CD4-positive, alpha-beta T cell treated with Interferon alpha-2 for 1 hour (primary cell): Measurements from ENCODE around the gene FUT8.

Experiments
- DNase-seq, 2 donors: peaks; one replicate each; pipeline ENCODE4 v3.0.0-alpha.2; 2020 to 2022

The FUT8 gene

DNA sequence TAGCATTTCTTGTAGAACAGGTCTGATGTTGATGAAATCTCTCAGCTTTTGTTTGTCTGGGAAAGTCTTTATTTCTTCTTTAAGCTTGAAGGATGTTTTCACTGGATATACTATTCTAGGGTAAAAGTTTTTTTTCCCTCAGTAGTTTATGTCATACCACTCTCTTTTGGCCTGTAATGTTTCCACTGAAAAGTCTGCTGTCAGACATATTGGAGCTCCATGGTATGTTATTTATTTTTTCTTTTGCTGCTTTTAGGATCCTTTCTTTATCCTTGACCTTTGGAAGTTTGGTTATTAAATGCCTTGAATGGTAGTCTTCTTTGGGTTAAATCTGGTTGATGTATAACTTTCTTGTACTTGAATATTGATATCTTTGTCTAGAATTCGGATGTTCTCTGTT, 306.1 kb downstream of the FUT8 start:
- DNase-seq: no peak

DNA sequence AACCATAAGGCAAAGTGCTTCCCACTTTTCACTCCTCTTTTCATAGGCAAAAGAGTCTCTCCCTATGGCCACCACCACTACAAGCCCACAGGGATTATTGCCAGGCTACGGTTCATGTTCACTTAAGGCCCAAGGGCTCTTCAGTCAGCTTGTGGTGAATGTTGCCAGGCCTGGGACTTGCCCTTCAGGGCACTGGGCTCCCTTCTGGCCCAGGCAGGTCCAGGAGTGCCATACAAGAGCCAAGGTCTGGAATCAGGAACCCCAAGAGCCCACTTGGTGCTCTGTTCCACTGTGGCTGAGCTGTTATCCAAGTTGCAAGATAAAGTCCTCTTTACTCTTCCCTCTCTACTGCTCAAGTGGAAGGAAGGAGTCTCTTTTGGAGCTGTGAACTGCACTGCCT, 307.6 kb downstream of the FUT8 start:
- no peak for DNase-seq

DNA sequence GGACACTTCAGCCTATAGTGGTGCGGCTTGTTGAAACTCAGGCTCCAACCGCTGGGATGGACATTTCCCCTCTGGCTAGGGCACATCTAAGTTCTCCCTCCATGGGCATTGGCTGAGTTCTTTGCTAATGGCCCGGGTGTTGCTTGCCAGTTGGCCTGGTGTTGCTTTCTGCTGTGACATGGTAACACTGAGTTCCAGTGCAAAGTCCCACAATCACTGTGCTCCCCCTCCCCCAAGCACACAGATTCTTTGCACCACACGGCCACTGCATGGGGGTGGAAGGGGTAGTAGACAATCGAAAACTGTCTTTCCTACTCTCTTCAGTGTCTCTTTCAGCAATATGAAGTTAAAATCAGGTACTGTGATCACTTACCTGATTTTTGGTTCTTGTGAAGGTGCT, 308.2 kb downstream of the FUT8 start:
- DNase-seq: no peak

DNA sequence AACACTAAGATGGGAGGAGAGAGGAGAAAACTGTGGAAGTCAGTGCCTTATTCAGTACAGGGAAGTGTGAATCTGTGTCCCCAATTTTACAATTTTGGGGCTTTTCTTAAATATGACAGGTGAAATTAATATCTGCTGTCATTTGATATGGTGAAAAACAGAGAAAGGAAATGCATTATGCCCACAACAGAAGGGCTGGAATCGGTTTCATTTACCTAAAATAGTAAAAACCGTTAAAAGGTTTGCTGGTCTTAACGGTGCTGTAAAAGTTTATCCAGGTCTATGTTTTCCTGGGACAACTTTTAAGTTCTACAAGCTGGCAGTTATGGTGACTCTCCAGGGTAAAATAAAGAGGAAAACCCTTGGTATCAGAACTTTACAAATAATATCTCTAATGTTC, 310.8 kb downstream of the FUT8 start:
- DNase-seq: no peak

DNA sequence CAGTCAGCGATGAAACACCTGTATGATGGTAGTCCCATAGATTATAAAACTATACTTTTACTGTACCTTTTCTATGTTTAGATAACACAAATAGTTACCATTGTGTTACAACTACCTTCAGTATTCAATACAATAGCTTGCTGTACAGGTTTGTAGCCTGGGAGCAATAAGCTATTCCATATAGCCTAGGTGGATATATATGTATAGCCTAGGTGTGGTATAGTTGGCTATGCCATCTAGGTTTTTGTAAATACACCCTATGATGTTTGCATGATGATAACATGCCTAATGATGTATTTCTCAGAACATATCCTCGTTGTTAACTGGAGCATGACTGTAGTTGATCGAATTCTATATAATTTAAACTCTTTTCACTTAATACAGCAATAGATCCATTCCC, 316.1 kb downstream of the FUT8 start:
- DNase-seq: no peak

DNA sequence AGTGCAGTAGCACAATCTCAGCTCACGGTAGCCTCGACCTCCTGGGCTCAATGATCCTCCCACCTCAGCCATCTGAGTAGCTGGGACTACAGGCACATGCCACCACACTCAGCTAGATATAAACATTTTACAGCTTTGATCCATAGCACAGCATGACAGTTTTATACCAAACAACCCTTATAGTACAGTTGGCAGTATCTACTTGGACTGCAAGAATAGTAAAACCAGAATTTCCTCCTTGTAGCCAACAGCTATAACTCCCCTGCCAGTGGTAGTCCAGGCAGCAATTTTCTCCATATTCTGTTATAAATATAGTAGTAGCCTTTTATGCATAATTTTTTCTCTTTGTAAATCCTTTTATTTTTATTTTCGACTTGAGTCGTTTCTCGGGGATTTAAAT, 317.0 kb downstream of the FUT8 start:
- DNase-seq: no peak

DNA sequence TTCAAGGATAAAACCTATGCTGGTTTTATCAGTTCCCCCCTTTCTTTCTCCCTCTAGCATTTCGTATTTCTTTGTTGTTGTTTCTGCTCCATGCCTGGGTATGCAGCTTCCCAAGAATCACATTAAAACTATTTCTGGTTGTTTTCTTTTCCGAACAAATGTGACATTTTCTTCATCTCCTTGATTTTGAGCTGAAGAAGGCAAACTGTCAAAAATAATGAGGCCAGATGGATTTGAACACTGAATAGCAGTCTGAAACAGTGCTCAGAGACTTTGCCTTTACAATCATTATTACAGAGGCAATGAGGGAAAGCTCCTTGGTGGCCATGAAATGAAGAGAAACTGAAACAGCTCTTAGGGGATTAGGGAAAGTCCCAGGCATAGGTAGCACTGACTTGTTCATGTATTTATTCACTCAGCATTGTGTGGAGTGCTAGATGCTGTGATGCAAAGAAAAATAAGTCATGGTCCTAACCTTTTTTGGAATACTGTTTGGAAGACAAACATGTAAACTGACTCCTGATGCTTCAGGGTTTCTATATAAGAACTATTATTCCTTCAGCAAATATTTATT, 319.5 kb downstream of the FUT8 start:
- DNase-seq: peak in 1 of 2 donors; percentile 22

DNA sequence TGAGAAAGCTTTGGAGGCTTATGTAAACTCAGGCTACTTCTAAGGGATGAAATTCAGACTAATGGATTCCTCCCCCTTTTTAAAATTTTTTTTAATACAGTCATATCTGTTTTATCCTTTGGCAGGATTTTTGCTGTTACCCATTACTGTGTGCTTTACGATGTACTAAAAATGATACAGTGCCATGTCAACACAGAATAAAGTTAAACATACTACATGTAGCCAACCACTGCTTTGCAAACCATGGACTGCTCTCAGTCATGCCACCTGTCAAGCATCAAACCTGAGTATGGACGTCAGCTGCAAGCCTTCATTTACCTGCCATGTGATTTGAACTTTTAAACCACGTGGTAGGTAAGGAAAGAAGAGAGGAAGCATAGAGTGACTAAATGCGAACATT, 325.8 kb downstream of the FUT8 start:
- no peak for DNase-seq

DNA sequence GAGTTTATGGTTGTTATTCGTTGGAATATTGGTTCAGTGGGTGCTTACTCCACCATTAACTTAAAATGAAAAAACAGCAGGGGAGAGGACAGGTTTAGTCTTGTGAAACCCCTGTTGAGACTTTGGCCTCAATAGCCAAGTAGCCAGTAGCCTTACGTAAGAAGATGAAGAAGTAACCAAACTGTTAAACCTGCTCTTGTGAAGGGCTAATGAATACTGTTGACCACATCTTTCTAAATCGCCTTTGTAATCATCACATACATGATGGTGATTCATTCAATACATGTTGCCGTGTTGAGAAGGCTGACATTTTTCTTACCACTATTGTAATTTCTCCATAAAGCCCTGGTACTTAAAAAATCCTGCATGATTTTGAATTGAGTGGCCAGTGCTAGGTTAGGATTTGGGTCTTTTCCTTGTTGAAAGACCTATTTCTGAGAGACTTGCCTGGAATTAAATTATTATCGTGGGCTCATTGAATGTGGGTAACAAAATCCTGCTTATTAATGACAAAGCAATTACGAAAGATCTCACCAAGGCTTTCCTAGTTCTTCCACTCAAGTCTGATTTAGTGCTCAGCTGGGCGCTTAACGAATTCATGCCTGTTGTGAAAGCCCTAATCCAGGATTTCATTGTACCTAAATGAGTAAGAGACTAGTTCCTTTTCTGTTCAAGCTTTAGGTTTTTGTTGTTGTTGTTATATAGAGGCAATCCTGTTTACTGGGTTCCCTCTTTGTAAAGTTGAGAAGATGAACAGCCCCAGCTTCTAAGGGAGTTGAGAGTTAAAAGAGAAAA, 333.1 kb downstream of the FUT8 start:
- no peak for DNase-seq

DNA sequence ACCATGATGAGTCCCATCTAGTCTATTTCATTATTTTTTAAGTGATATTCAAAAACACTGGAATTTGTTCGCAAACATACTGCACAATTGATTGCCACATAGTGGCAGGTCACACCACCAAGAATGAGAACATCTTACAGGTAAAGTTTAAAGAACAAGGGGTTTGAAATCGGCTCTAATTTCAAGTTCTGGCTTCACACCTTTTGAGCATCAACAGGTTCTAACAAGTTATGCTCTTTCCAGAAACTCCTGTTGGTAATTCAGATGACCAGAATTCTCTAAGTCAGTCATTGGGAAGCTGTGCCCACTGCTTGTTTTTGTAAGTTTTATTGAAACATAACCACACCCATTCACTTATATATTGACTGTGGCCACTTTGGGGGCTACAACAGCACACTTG, 336.3 kb downstream of the FUT8 start:
- no peak for DNase-seq

DNA sequence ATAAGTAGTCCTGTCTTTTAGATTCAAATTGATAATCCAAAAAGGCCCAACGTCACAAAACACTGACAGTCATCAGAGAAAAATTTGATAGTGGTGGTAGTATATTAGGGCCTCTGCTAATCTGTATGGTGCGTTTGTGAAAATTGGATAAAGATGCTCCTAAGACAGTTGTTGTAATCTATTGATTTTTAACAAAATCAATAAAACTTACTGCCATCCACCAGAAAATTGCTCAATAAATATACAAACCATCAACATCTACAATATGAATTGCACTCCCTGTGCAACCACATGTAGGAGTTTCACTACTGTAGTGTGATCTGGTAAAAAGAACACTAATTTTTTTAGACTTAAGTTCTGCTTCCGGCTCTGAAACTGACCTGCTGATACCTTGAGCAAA, 336.8 kb downstream of the FUT8 start:
- DNase-seq: no peak

DNA sequence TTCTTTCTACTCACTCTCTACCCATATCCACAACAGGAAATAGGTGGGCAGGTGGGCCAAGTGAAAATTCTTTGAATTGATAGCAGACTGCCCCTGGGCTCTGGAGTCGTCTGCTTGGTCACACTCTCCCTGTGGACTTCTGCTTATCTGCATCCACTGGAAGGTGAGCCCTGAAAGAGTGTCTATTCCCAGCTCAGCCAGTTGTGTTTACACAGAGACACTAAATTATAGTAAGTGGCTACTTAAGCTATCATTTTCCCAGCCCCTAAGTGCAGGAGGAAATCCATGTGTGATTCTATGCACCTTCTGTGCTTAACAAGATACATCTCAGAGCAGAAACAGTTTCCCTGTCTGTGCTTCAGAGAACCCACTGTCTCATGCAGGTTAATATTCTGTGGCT, 338.4 kb downstream of the FUT8 start:
- peak in 1 of 2 donors; percentile 1 for DNase-seq

DNA sequence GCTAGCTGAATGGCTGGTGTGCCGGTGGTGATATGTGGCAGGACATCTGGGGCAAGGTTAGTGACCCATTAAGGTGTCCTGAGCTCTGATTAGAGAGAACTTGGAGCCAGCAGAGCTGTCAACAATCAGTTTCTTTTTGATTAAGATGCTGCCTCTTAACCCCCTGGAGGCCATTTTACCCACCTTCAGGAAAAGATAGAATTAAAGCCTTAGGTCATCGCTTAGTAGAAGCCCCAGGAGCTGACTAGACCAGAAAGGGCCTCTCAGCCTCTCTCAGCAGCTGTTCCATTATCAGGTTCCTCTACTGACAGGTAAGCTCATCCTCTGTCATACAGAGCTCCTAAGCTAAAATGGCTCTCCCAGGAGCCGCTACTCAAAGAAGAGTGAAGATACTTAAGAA, 339.0 kb downstream of the FUT8 start:
- DNase-seq: no peak

DNA sequence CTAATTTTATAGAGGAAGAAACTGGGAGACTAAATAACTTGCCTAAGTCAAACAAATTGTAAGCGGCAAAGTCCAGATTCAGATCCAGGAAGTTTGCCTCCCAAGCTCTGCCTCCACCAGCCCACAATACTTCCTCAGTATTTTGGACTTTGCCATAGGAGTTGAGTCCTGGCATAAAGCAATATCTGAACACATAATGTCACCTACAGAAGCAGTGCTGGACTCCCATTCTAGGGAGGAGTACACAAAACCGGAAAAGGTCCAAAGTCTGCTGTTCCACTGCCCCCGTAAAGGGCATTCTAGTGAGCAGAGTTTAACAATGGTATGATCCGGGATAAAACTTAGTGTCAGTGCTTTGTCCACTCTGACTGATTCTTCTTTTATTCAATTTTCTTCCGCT, 340.5 kb downstream of the FUT8 start:
- DNase-seq: no peak

DNA sequence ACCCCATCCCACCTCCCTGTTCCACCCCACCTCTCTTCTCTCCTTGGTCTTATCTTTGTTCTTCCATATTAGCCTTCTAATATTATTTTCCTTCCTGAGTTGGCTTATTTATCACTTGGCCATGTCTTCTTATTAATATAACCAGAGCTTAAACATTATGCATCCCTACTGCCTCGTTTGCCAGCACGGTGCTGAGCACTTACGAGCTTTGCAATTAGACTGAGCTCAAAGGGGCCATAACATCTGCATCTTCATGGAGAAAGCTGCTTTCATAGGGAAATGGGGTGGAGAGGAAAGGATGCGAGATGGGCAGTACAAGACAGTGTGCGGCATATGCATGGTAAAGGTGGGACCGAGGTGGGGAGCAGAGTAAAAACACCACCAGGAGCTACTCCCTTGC, 342.8 kb downstream of the FUT8 start:
- no peak for DNase-seq

DNA sequence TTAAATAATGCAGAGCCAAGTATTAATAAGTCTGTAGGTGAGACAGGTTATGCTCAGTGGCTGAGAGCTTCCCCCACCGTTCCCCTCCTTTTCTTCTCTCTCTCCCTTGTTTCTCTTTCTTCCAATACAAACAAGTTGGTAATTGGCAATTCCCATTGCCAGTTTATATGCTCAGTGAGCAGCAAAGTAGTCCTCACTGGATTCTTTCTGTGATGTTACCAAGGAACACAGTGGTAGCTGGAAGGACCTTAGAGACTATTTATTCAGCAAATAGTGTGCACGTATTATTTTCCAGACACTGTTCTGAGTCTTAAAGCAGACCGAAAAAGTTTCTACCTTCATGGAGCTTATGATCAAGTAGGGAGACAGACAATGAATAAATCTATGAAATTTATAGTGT, 344.4 kb downstream of the FUT8 start:
- DNase-seq: no peak

DNA sequence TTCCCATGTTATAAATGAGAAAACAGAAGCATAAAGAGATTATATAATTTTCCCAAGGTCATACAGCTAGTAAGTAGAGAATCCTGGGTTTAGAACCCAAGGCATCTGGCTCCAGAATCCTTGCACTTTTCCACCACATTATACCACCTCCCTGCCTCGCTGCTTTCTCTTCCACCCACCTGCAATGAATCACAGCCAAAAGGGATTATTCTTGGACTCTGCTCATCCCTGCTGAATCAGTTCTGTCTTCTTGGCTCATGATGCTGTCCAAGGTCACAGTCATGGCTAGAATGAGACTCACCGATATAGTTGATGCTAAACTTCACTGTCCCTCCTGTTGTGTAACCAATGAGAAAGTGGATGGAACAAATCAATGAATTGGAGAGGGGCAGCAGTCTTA, 356.6 kb downstream of the FUT8 start:
- no peak for DNase-seq

DNA sequence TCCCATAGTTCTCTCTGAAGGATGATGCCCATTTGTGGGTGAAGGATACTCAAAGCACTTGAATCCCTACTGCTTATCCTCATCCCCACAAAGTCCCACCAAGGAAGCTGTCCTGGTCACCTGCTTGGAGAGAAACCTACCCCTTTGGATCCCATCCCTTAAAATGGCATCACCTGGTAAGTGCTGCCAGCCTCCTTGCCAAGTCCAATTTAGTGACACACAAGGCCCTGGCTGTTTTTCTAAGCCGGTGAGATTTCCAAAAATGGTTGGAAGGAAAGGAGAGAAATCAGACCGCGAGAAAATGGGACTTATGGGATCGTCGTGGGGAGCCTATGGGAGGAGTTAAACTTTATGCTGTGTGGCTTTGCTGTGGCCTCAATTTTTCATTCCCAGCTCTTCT, 358.2 kb downstream of the FUT8 start:
- no peak for DNase-seq

DNA sequence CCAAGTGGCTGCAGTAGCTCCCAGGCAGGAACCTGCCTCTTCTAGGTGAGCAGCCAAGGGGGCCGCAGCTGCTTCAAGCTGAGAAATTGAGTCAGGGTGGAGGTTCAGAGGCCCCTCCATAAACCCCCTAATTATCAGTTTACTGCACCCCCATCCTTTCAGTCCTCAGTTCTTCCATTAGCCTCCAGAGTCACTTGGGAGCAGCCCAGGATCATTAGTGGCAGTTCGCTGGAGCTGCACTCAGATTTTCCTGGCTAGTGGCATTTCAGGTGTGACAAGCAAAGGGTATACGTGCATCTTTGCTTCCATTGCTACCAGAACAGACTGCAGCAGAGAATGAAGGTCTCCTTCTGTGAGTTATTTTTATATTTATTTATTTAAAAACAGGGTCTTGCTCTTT, 358.7 kb downstream of the FUT8 start:
- no peak for DNase-seq

DNA sequence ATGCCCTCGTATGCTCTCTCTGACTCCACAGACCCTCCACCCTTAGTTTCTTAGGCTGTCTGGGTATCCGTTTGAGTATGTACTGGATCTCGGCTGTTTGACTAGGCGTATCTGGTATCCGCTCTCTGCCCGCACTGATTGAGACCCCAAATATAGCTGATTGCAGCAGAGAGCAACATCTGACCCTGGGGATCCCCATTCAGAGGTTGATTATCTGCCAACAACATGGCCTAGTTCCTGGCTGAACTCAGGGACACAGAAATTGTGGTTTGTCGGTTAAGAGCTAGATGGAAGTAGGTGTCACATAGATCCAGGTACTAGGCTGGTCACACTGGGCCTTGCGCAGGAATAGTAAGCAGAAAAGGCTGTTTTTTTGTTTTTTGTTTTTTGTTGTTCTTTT, 359.9 kb downstream of the FUT8 start:
- no peak for DNase-seq

DNA sequence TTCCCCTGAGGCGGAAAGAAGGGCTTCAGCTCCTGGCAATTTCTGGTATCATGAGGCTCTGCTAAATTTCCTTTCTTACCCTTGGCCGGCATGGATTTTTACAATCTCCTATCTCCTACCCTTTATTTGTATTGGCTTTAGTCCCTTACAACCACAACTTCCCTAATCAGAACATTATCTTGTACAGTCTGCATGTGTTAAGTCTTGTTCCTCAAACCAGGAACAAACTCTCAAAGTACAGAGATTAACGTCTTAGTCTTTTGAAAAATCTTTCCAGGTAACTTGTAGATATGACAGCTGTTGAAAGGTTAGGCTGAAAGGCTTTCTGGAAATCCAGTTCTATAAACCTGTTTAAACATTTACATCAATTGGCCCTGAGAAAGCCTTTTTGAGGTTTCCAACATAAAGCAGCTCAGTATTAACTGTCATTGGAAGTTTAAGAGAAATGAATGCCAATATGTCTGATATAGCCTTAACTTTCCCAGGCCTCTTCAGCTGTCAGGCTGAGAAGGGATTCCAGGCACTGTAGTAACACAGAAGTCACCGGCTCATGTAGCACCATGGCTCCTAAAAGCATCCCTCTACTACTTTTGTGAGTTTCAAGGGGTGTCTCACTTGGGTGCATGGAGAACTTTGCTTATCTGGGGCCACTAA, 360.5 kb downstream of the FUT8 start:
- DNase-seq: no peak

DNA sequence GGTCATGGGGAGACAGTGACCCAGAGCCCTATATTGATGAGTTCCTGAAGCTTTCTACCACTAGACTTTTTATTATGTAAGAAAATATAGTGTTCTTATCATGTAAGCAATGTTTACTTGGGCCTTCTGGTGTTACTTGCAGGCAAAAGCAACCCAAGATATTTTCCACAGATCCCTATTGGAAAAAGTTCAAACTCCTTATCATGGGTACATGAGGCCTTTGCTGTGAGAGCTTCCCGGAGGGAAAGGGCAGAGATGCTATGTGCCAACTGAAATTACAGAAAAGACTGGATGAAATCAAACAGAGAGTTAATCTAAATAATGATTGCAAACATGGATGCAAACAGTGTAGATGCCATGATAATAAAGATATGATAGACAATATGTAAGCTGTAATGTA, 361.5 kb downstream of the FUT8 start:
- no peak for DNase-seq

DNA sequence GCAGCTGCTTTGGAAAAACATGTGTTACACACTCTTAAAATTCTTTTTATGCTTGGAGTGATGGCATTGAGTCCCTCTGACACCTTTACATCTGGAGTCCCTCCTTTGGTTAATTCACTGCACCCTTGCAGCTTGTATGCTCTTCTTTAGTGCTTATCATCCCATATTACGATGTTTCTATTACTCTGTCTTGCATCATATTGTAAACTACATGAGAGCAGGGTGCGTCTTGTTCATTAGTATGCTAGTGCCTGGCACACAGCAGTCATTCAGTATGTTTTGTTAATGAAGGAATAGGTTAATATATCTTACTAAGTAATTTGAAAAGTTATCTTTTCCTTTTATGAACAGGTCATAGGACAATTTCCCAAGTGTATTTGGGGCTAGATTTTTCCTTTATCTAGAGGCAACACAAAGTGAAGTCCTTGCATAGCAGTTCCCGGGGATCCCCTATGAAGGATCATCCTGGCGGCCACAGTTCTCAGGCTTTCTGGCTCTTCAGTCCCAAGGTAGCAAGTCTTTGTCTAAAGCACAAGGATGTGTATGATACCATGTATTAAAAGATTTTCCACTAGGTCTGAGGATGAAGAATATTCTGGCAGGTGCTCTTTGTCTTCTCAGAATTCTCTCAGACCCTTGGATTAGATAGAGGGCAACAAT, 363.8 kb downstream of the FUT8 start:
- no peak for DNase-seq

DNA sequence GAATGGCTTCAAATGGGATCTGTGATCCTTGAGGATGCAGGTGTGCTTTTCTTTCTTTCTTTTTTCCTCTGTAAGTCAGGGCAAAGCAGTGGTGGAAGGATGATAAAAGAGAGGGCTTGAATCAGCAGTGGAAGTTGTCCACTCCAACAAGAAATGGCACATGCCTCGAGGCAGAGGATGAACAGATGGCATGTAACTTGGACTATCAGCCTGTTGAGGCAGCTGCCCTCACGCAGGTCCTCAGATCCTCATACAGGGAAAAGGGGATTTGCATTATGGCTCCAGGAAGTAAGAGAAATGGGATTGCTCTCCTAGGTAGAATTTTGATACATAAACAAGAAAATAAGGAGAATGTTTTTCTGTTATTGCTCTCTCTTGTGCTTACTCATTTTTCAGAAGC, 368.0 kb downstream of the FUT8 start:
- DNase-seq: no peak
